GM19023 (cell line): ENCODE results near the gene PPFIA2.

Experiments
- ATAC-seq: cut with Tn5 transposase; IDR thresholded peaks from one replicate; pipeline ENCODE4 v1.9.1; 2021; ENCODE audit warnings: mild to moderate bottlenecking, moderate library complexity; ENCODE audit not compliant: unreplicated experiment

The PPFIA2 gene

GRCh38 chr12:81564237-81564636 is 194.9 kb downstream of the PPFIA2 start:
- no peak for ATAC-seq

GRCh38 chr12:81558031-81558430 is 201.1 kb downstream of the PPFIA2 start:
- no peak for ATAC-seq

GRCh38 chr12:81546811-81547210 is 212.3 kb downstream of the PPFIA2 start:
- ATAC-seq = no peak

- ATAC-seq = no peak
Measured at GRCh38 chr12:81543621-81544139, 215.5 kb downstream of the PPFIA2 start.

- ATAC-seq = no peak
Measured at GRCh38 chr12:81542065-81543010, 216.8 kb downstream of the PPFIA2 start.

GRCh38 chr12:81541121-81541520 is 218.0 kb downstream of the PPFIA2 start:
- no peak for ATAC-seq

GRCh38 chr12:81539279-81539678 is 219.9 kb downstream of the PPFIA2 start:
- no peak for ATAC-seq

- no peak for ATAC-seq
Measured at GRCh38 chr12:81533054-81533453, 226.1 kb downstream of the PPFIA2 start.

- ATAC-seq = no peak
Measured at GRCh38 chr12:81530352-81530751, 228.8 kb downstream of the PPFIA2 start.

- ATAC-seq = peak; percentile 67
Measured at GRCh38 chr12:81520064-81520945, 238.8 kb downstream of the PPFIA2 start.

GRCh38 chr12:81518638-81519037 is 240.5 kb downstream of the PPFIA2 start:
- no peak for ATAC-seq

GRCh38 chr12:81517296-81517695 is 241.9 kb downstream of the PPFIA2 start:
- ATAC-seq = no peak

GRCh38 chr12:81502912-81503695 is 256.0 kb downstream of the PPFIA2 start:
- ATAC-seq = no peak

GRCh38 chr12:81500788-81501187 is 258.4 kb downstream of the PPFIA2 start:
- ATAC-seq = no peak

- no peak for ATAC-seq
Measured at GRCh38 chr12:81499809-81500208, 259.3 kb downstream of the PPFIA2 start.

GRCh38 chr12:81492131-81492720 is 266.9 kb downstream of the PPFIA2 start:
- ATAC-seq = no peak

- ATAC-seq = no peak
Measured at GRCh38 chr12:81472934-81473333, 286.2 kb downstream of the PPFIA2 start.

GRCh38 chr12:81470923-81471322 is 288.2 kb downstream of the PPFIA2 start:
- no peak for ATAC-seq

- no peak for ATAC-seq
Measured at GRCh38 chr12:81468206-81468605, 290.9 kb downstream of the PPFIA2 start.

- no peak for ATAC-seq
Measured at GRCh38 chr12:81465876-81466275, 293.3 kb downstream of the PPFIA2 start.
